GM10266 (cell line): Measurements from ENCODE around the gene HECTD1.
"Not testable (repeated sequence)": the region's sequence is repeated elsewhere in the genome, so short reads cannot be mapped to it uniquely, and the experiment has no call there.

Experiments used
- DNase-seq: peaks from one replicate; pipeline ENCODE4 v3.0.0; 2012; ENCODE audit errors: extremely low spot score
- TF ChIP-seq, protein P1 (sequence below): IDR thresholded peaks from 2 replicates; pipeline ENCODE4 v1.5.1; 2012; ENCODE audit warnings: mild to moderate bottlenecking, low read depth; ENCODE audit not compliant: control insufficient read depth, insufficient read depth; ENCODE audit errors: missing control alignments

The HECTD1 gene

DNA sequence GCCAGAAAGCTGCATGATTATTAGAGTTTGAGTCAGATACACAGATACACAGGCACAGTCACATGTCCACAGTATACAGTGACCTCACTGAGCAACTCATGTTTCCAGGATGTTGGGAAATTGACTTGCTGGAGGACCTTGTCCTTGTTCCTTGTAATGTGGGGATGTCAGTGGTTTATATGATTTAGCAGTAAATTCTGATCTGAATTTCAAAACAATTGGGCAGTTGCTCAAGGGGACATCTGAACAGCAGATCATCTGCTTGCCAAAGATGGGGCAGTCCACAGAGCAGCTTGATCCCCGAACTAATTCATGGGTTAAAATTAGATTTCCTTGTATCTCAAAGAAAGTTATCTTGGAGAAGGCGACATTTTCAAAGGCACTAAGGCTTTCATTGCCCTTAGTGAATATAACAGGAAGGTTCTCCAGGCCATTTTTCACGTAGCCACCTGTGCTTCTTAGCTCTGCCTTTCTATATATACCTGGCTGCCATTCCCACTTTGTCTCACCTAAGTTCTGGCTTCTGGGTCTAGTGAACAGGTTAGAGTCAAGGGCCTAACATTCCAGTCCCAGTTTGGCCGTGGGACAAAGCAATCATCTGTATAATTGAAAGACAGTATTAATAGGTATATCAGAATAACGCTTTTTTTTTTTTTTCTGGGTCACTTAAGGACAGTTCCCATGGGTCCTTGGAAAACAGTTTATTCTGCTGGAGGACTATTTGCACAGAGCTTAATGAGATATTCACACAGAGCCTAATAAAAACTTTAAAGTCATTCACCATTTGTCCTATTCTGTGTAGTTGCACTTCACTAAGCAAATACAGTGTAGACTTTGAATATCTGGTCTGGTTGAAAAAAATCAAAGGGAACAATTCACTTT, 116.5 kb downstream of the HECTD1 start:
- TF ChIP-seq, protein P1, sequence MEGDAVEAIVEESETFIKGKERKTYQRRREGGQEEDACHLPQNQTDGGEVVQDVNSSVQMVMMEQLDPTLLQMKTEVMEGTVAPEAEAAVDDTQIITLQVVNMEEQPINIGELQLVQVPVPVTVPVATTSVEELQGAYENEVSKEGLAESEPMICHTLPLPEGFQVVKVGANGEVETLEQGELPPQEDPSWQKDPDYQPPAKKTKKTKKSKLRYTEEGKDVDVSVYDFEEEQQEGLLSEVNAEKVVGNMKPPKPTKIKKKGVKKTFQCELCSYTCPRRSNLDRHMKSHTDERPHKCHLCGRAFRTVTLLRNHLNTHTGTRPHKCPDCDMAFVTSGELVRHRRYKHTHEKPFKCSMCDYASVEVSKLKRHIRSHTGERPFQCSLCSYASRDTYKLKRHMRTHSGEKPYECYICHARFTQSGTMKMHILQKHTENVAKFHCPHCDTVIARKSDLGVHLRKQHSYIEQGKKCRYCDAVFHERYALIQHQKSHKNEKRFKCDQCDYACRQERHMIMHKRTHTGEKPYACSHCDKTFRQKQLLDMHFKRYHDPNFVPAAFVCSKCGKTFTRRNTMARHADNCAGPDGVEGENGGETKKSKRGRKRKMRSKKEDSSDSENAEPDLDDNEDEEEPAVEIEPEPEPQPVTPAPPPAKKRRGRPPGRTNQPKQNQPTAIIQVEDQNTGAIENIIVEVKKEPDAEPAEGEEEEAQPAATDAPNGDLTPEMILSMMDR, result no peak
- no peak for DNase-seq

DNA sequence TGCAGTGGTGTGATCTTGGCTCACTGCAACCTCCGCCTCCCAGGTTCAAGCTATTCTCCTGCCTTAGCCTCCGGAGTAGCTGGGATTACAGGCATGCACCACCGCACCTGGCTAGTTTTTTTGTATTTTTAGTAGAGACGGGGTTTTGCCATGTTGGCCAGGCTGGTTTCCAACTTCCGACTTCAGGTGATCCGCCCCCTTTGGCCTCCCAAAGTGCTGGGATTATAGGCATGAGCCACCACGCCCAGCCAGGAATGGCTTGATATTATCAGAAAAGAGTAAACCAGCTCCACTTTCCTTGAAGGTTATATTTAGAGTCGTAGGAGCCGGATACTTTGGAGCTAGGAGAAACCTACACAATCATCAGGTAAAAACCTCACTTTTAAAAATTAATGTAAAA, 121.1 kb downstream of the HECTD1 start:
- not testable (repeated sequence) for DNase-seq

DNA sequence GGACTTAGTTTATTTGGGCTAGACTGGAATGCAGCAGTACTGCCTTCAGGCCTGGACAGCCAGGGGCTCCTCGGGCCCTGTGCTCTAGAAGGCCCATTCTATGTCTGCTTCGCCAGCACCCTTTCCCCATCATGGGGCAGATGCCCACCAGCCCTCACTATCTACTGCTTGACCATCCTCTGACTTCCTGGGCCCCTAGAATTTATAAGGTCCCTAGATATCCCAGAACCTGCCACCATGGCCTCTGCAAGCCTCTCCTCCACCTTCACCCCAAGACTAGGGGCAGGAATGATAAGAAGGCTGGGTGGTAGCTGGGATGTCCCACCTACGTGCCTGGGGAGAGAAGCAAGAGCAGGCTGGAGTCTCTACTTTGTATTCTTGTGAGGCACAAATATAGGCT, 122.6 kb downstream of the HECTD1 start:
- DNase-seq, result no peak
- TF ChIP-seq, protein P1, result no peak

DNA sequence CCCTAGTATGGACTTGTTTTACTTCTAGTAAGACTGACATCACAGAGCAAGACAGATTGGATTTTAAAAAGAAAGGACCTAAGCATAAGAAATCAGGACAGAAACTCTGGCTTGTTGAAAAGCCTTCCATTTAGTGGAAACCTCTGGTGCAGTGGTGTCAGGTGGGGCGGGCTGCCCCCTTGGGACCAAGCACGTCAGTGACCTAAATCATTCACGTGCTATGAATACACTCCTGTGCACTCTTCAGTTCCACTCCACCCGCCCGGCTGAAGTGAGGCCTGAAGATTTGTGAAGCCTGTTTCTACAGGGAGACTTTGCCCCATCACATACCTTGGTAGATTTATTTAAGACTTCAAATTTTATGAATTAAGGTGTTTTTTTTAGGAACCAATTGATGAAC, 123.2 kb downstream of the HECTD1 start:
- peak; percentile 29 for DNase-seq
- TF ChIP-seq, protein P1, result no peak

DNA sequence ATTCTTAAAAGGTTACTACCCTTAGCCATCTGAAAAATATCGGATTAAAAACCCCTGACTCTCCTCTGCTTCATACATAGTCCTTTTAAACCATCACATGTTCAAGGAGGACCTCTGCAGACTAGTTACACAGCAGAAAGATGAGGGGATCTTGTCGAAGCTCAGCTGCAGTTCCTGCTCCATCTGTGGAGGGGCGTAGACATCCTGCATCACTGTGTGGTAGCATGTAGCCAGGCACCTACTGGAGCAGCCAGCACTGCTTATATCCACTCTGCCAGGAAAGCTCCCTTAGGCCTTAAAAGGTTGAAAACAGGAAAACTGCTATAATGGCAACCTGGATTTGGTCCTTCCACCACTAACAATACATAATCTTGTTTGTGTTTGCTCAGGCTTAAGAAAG, 123.8 kb downstream of the HECTD1 start:
- DNase-seq, result no peak
- TF ChIP-seq, protein P1, result no peak

DNA sequence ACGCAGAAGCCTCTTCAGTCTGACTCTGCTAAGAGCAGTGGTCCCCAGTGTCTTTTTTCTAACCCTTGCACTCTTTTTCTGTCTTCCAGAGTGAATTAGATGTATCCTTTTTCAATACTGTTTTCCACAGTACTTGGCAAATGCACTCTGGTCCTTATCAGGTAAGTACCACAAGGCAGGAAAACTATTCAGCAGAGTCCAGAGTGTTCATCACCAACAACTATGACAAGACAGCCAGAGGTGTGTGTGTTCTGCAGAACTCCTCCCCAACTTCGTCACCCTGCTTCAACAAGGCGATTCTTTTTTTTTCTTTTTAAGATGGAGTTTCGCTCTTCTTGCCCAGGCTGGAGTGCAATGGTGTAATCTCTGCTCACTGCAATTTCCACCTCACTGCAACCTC, 127.1 kb downstream of the HECTD1 start:
- no peak for DNase-seq

DNA sequence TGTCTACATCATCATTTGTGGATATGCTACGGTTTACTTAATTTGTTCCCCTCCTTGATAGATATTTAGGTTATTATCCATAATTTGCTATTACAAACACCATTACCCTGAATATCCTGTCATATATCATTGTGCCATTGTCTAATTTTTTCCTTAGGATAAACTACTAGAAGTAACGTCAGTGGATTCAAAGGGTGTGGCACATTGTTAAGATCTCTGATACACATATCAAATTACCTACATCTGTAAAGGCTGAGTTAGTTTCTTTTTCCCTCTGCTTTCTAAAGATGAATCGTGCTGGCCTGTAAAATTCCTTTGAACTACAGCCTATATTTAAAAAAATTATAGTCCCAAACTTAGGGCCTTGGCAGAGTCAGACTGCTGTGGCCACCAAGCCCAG, 127.5 kb downstream of the HECTD1 start:
- TF ChIP-seq, protein P1, result no peak
- no peak for DNase-seq

More for the DNA sequence above, 127.1 kb downstream of the HECTD1 start:
- TF ChIP-seq, protein P1, result no peak
